ENCODE measurements around the gene HSPA4. TPM values are rescaled to one million over a fixed set of nuclear protein-coding genes. Genes with fewer than 3 reads are reported as not detected.

HSPA4 gene
- total and polyA plus RNA-seq, 2 donors (not counting 3 experiments of a cell fraction or from before 2014, with no cell fraction given) = 11.2 to 161 TPM

DNA sequence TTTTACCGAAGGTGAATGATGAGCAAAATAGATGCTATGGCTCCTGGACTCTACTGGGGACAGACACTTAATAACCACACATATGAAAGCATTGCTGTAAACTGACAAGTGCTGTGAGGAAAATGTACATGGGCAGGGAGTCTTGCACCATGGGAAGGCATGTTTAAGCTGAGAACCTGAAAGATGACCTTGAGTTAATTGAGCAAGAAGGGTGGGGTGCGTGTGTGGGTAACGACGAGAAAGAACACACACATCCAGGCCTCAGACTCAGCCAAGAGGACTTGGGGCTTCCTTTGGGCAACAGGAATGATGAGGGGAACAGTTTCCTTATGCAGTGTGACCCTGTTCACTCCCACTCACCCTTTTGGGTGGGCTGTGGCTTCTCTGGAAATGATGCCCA lies 73.1 kb downstream of the HSPA4 start:
- Histone ChIP-seq H3K27me3 (ENCODE audit: control insufficient read depth in 2 of 2, insufficient read depth in 2 of 2, low read length in 2 of 2) (peaks cover 0 to 6% of the 10 kb centered on the region in 2 experiments), H3K9me3 (replicated peaks; ENCODE audit: control insufficient read depth, insufficient read depth, low read length) (no peaks in the 10 kb centered on the region), H3K79me2 (ENCODE audit: control insufficient read depth, insufficient read depth, low read length) (no peaks in the 10 kb centered on the region), H3K9me1 (replicated peaks; ENCODE audit: control insufficient read depth, extremely low read depth, insufficient read depth, low read length) (no peaks in the 10 kb centered on the region), H3K9ac (replicated peaks; ENCODE audit: extremely low read depth, insufficient read depth, low read length) (no peak overlapping the region), H4K20me1 (replicated peaks; ENCODE audit: control insufficient read depth, extremely low read depth, insufficient read depth, low read length) (no peaks in the 10 kb centered on the region), H3K4me1 (ENCODE audit: control insufficient read depth, extremely low read depth, insufficient read depth, low read length) (no peaks in the 10 kb centered on the region), H2AFZ (ENCODE audit: low read depth, low read length) (no peak overlapping the region), H3K4me2 (ENCODE audit: insufficient read depth, low read length) (no peak overlapping the region), H3K36me3 (ENCODE audit: control insufficient read depth in 2 of 2, extremely low read depth in 1 of 2, insufficient read depth in 2 of 2, low read length in 2 of 2) (no peaks in the 10 kb centered on the region), H3K4me3 (replicated peaks in 1 of 3; ENCODE audit: insufficient read depth in 1 of 3, low read depth in 1 of 3, low read length in 3 of 3) (no peak overlapping the region), H3K27ac (ENCODE audit: insufficient read depth, low read depth, low read length) (no peak overlapping the region)
- BruUV-seq (replicated peaks) = no TSS peak
- DNase-seq (ENCODE audit: low read depth, low spot score) (no peak), FAIRE-seq (no peak)
- ChIA-PET POLR2A (no interaction called here), CTCF (interaction anchor here (1.2 kb wide), 1 partner anchor 123 kb away, joined by 5 read pairs; no protein-coding TSS in a partner anchor)
- intact Hi-C loops (cut with micrococcal nuclease) (no loop called here), dilution Hi-C loops (cut with MboI; ENCODE audit: extremely low pct_ligation_motif_present, low sequenced_read_pairs) (no loop called here)
- TF ChIP-seq POLR2A (IDR thresholded peaks at IDR 0.05; ENCODE audit: low read depth, low read length) (no peak), EZH2 (IDR thresholded peaks at IDR 0.05; ENCODE audit: borderline replicate concordance, low read depth, low read length, severe bottlenecking) (no peak), JUN (IDR thresholded peaks at IDR 0.05; ENCODE audit: borderline replicate concordance, insufficient read depth, insufficient read length, low read depth) (no peak), GATA2 (IDR thresholded peaks at IDR 0.05; ENCODE audit: insufficient read depth, insufficient read length, low read depth, low read length) (no peak), POLR2AphosphoS5 (IDR thresholded peaks at IDR 0.05; ENCODE audit: insufficient read depth, low read depth, low read length) (no peak), MAX (IDR thresholded peaks at IDR 0.05; ENCODE audit: insufficient read depth, insufficient read length) (no peak), MYC (IDR thresholded peaks at IDR 0.05; ENCODE audit: low read depth, low read length) (no peak), CTCF (IDR thresholded peaks at IDR 0.05; ENCODE audit: extremely low read depth in 1 of 2, insufficient read depth in 1 of 2, low read depth in 1 of 2, low read length in 2 of 2) (no peak), FOS (IDR thresholded peaks at IDR 0.05; ENCODE audit: borderline replicate concordance, insufficient read depth, low read length) (no peak)
